ENCODE measurements around the gene RASL10B.

Gene RASL10B

GRCh38 chr17:35773679-35774425 is 42.4 kb downstream of the RASL10B start:
- no peak overlapping the region for H3K4me3 ChIP-seq (ENCODE audit: low read depth, low read length)
- no peaks in the 10 kb centered on the region for H3K79me2 ChIP-seq
- no peaks in the 10 kb centered on the region for H3K27me3 ChIP-seq (ENCODE audit: control insufficient read depth, insufficient read depth, low read length)
- H3K4me2 ChIP-seq (ENCODE audit: low read length), result no peak overlapping the region
- no peak for TF ChIP-seq CTCF (IDR thresholded peaks at IDR 0.05)
- no peak overlapping the region for H3K9ac ChIP-seq
- no peak overlapping the region for H3K27ac ChIP-seq
- no peaks in the 10 kb centered on the region for H3K9me3 ChIP-seq (ENCODE audit: control insufficient read depth, low read length)
- no peaks in the 10 kb centered on the region for H3K4me1 ChIP-seq
- H3K36me3 ChIP-seq (ENCODE audit: control insufficient read depth, insufficient read depth, low read length), result no peaks in the 10 kb centered on the region
- H2AFZ ChIP-seq, result peak overlapping the region; percentile 44

GRCh38 chr17:35774499-35774898 is 43.1 kb downstream of the RASL10B start:
- Histone ChIP-seq H3K4me1 (no peaks in the 10 kb centered on the region), H3K27ac (no peak overlapping the region), H3K4me3 (ENCODE audit: low read depth, low read length) (no peak overlapping the region), H3K27me3 (ENCODE audit: control insufficient read depth, insufficient read depth, low read length) (no peaks in the 10 kb centered on the region), H3K4me2 (ENCODE audit: low read length) (no peak overlapping the region), H3K9ac (no peak overlapping the region), H3K36me3 (ENCODE audit: control insufficient read depth, insufficient read depth, low read length) (no peaks in the 10 kb centered on the region), H3K79me2 (no peaks in the 10 kb centered on the region), H2AFZ (peak overlapping the region; percentile 44), H3K9me3 (ENCODE audit: control insufficient read depth, low read length) (no peaks in the 10 kb centered on the region)
- no peak for TF ChIP-seq CTCF (IDR thresholded peaks at IDR 0.05)

GRCh38 chr17:35775039-35775438 is 43.6 kb downstream of the RASL10B start:
- Histone ChIP-seq H3K9ac (no peak overlapping the region), H3K4me1 (no peaks in the 10 kb centered on the region), H3K4me2 (ENCODE audit: low read length) (no peak overlapping the region), H3K9me3 (ENCODE audit: control insufficient read depth, low read length) (no peaks in the 10 kb centered on the region), H3K27ac (no peak overlapping the region), H3K36me3 (ENCODE audit: control insufficient read depth, insufficient read depth, low read length) (no peaks in the 10 kb centered on the region), H3K79me2 (no peaks in the 10 kb centered on the region), H3K4me3 (ENCODE audit: low read depth, low read length) (no peak overlapping the region), H3K27me3 (ENCODE audit: control insufficient read depth, insufficient read depth, low read length) (no peaks in the 10 kb centered on the region), H2AFZ (no peak overlapping the region)
- TF ChIP-seq CTCF (IDR thresholded peaks at IDR 0.05), result no peak

- no peak overlapping the region for H3K9ac ChIP-seq
- H3K27ac ChIP-seq, result no peak overlapping the region
- no peaks in the 10 kb centered on the region for H3K4me1 ChIP-seq
- H3K36me3 ChIP-seq (ENCODE audit: control insufficient read depth, insufficient read depth, low read length), result no peaks in the 10 kb centered on the region
- H3K9me3 ChIP-seq (ENCODE audit: control insufficient read depth, low read length), result no peaks in the 10 kb centered on the region
- no peaks in the 10 kb centered on the region for H3K27me3 ChIP-seq (ENCODE audit: control insufficient read depth, insufficient read depth, low read length)
- no peak overlapping the region for H3K4me2 ChIP-seq (ENCODE audit: low read length)
- H2AFZ ChIP-seq, result no peak overlapping the region
- no peak for TF ChIP-seq CTCF (IDR thresholded peaks at IDR 0.05)
- H3K79me2 ChIP-seq, result no peaks in the 10 kb centered on the region
- H3K4me3 ChIP-seq (ENCODE audit: low read depth, low read length), result no peak overlapping the region
Measured at GRCh38 chr17:35775583-35775982, 44.1 kb downstream of the RASL10B start.

- no peak overlapping the region for H3K4me3 ChIP-seq (ENCODE audit: low read depth, low read length)
- TF ChIP-seq CTCF (IDR thresholded peaks at IDR 0.05), result no peak
- no peaks in the 10 kb centered on the region for H3K79me2 ChIP-seq
- H3K4me1 ChIP-seq, result no peaks in the 10 kb centered on the region
- H3K36me3 ChIP-seq (ENCODE audit: control insufficient read depth, insufficient read depth, low read length), result no peaks in the 10 kb centered on the region
- H3K27ac ChIP-seq, result no peak overlapping the region
- H2AFZ ChIP-seq, result no peak overlapping the region
- H3K9me3 ChIP-seq (ENCODE audit: control insufficient read depth, low read length), result no peaks in the 10 kb centered on the region
- H3K9ac ChIP-seq, result no peak overlapping the region
- no peak overlapping the region for H3K4me2 ChIP-seq (ENCODE audit: low read length)
- no peaks in the 10 kb centered on the region for H3K27me3 ChIP-seq (ENCODE audit: control insufficient read depth, insufficient read depth, low read length)
Measured at GRCh38 chr17:35778641-35779196, 47.3 kb downstream of the RASL10B start.
